GM04503 (cell line): ENCODE results near the gene GLYATL3.
"Not testable (repeated sequence)": the region's sequence is repeated elsewhere in the genome, so short reads cannot be mapped to it uniquely, and the experiment has no call there.

Experiments
- DNase-seq: peaks from one replicate; pipeline ENCODE4 v3.0.0-alpha.2; 2012; ENCODE audit warnings: low read depth

GLYATL3 gene

DNA sequence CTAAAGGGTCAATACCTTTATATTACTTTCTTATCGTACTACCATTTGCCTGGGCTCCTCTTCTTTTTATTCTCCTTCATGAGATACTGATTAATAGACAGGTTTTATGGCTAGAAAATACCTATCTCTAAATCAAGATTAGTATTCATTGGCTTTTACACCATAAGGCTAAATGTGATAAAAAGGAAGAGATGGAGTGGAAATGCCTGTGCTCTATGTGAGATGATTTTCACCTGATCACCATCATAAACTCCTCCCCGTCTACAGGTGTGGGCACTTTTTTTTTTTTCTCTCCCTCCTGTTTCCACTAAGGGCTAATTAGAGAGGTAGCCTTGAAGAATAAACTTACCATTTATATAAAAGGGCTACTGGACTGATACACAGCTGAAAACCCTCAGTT is at the start of gene GLYATL3:
Gene GLYATL3, plus strand, starts transcription at position 301 of the 400 bp plus-strand sequence. CDS start 12,068 bp downstream, outside the sequence.
- no peak for DNase-seq

DNA sequence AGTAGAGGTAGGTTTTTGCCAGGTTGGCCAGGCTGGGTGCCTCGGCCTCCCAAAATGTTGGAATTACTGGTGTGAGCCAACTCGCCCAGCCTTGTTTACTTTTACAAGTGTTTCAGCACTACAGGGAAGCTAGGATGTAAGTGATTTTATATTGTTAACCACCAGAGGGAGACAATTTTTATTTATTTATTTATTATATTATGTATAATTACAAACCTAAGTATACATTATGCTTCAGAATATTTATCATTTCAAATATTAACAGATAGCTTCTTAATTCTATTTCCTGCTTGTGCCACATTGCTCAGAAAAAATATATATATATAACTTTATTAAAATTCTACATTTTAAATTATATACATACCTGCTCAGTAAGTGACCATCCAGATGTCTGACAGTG is 46.5 kb upstream of the GLYATL3 start:
- DNase-seq = no peak

DNA sequence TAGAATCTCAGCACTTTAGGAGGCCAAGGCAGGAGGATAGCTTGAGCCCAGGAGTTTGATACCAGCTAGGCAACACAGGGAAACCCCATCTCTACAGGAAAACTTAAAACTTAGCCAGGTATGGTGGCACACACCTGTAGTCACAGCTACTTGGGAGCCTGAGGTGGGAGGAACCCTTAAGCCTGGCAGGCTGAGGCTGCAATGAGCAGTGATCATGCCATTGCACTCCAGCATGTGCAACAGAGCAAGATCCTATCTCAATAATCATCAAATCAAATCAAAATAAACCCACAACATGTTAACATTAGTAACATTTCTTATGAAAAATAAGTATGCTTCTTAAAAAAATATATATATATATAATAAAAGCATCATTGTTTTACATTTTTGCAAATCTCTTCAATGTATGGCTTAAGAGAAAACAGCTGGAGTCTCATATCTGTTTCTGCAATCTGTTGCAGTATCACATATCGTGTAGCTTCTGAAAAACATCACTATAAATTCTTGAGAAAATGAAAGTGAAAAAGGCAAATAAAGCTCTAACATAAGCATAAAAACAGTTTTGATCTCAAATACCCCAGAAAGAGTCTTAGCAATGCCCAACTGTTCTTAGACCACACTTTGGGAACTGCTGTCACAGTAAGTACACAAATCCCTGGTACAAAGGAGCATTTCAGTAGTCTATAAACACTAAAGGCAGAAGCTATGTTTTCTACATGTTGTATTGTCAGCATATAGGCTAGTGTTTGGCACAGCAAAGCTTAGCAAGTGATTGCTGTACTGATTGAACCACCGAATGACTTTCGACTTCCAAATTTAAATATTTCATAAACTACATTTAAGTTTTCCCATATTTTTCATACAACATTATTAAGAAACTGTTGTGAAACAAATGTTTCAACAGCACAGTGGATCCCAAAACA is 44.7 kb upstream of the GLYATL3 start:
- no peak for DNase-seq

DNA sequence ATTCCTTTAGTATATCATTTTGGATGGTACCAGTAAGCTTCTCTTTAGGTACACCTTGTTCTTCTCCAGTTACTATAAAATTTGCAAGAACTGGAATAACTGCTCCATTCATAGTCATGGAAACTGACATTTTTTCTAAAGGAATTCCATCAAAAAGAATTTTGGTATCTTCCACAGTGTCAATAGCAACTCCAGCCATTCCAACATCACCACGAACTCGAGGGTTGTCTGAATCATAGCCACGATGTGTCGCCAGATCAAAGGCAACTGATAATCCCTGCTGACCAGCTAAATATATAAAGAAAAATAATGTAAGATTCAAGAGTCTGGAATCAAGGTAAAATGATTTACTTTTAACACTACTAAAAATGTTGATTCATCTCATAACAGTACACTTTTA is 42.0 kb upstream of the GLYATL3 start:
- DNase-seq = no peak

DNA sequence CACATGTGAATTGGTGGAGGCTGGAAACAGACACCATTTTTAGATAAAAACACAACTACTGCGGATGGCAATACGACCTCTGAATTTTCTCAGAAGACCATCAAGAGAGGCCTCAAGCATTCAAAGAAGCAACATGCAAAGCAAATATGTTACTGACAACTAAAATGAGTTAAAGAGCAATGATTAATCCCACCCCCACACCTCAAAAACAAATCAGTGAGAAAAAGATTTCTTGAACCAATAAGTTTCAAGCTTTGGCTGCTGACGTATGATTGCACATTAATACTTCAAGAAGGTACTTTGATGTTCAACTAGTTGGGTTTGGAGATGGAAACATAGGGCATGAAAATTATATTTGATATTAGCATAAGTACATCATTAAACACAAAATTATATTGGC is 37.7 kb upstream of the GLYATL3 start:
- DNase-seq = no peak

DNA sequence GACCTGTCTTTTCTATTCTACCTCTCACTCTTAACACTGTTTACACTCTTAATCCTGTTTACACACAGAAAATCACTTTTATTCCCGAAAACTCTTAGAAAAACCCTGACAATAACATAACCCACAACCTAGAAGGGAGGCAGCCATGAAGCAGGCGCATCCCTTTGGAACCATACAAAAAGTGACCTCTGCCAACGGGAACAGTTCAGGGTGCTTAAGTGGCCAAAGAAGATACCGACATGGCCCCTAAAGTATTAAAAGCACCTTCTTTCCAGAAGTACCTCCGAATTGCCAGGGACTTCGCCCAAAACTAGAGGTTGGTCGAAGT is 37.2 kb upstream of the GLYATL3 start:
- no peak for DNase-seq

DNA sequence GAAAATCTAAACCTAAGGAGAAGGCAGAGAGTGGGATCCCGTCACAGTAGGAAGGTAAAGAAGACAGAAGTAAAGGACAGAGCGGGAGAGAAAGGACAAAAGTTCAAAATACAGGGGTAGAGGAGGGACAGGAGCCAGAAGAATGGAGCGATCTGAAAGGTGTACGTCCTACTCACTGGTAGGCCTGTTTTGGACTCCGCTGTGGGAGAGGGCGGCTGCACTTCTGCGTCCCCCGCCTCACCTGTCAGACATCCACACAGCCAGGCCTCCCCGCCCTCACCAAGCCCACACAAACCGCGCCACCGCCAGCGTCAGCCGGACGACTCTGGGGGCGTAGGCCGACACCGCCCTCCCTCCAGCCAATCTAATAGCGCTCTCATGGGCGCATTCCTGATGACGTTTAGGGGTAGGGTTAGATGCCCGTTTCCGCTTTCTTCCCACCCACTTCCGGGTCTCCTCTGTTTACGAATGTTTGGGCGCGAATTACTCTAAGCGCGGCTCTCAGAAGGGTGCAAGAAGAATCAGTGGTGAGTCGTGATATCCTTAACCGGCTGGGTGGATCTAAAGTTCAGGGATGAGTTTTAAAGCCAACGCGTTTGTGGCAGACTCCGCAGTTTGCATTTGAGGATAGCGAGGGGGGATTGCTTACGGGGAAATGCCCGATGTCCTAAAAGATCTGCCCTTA is 36.7 kb upstream of the GLYATL3 start, which contains the start of the genes CENPQ and MMUT:
Gene CENPQ, plus strand, starts transcription at position 444 of the 685 bp plus-strand sequence. CDS start 6,807 bp downstream, outside the sequence.
Gene MMUT, minus strand, starts transcription at position 327 of the 685 bp plus-strand sequence. CDS start 3,787 bp downstream, outside the sequence.
- peak; percentile 78 for DNase-seq

DNA sequence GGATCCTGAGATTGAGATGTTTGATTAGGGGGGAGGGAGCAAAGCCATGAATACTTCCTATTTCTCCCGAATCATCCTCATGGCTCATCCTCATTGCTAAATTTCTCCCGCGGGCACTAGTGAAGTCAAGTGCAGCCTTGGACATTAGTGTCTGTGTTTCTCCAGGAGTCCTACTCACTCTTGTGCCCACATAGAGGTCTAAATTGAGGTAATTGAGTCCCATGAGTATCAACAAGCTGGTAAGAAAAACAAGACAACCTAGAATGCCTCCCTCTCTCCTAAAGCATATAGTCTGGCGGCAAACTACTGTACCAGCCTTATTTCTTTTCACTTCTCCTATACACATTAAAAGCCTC is 36.1 kb upstream of the GLYATL3 start:
- DNase-seq = no peak

DNA sequence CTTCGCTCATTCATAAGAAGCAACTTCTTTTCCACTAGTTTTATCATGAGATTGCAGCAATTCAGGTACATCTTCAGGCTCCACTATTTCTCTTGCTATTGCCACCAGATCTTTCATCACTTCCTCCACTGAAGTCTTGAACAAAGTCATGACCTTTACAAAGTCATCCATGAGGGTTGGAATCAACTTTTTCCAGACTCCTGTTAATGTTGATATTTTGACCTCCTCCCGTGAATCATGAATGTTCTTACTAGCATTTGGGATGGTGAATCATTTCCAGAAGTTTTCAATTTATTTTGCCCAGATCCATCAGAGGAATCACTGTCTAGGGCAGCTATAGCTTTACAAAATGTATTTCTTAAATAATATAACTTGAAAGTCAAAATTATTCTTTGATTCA is 35.0 kb upstream of the GLYATL3 start:
- DNase-seq = no peak

DNA sequence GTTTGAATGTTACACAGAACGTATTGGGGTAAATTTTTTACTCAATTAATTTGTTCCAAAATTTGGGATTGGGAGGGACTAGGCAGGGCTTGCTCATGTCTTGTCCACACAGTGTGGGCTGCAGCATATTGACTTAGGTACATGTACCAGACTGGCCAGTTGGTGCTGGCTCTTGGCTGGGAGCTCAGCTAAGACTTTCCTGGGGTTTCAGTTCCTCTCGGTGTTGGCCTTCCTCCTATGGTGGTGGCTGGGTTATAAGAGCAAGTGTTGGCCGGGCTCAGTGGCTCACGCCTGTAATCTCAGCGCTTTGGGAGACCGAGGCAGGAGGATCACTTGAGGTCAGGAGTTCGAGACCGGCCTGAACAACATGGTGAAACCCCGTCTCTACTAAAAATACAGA is 31.7 kb upstream of the GLYATL3 start:
- no peak for DNase-seq

DNA sequence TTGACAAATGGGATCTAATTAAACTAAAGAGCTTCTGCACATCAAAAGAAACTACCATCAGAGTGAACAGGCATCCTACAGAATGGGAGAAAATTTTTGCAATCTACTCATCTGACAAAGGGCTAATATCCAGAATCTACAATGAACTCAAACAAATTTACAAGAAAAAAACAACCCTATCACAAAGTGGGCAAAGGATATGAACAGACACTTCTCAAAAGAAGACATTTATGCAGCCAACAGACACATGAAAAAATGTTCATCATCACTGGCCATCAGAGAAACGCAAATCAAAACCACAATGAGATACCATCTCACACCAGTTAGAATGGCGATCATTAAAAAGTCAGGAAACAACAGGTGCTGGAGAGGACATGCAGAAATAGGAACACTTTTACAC is 23.2 kb upstream of the GLYATL3 start:
- DNase-seq = not testable (repeated sequence)

DNA sequence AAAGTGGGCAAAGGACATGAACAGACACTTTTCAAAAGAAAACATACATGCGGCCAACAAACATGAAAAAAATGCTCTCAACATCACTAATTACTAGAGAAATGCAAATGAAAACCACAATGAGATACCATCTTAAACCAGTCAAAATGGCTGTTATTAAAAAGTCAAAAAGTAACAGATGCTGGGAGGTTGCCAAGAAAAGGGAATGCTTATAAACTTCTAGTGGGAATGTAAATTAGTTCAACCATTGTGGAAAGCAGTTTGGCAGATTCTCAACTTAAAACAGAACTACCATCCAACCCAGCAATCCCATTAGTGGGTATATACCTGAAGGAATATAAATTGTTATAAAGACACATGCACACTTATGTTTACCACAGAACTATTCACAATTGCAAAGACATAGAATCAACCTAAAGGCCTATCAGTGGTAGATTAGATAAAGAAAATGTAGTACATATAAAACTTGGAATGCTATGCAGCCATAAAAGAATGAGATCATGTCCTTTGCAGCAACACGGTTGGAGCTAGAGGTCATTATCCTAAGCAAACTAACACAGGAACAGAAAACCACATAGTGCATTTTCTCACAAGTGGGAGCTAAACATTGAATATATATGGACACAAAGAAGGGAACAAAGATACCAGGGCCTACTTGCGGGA is 20.3 kb upstream of the GLYATL3 start:
- no peak for DNase-seq

DNA sequence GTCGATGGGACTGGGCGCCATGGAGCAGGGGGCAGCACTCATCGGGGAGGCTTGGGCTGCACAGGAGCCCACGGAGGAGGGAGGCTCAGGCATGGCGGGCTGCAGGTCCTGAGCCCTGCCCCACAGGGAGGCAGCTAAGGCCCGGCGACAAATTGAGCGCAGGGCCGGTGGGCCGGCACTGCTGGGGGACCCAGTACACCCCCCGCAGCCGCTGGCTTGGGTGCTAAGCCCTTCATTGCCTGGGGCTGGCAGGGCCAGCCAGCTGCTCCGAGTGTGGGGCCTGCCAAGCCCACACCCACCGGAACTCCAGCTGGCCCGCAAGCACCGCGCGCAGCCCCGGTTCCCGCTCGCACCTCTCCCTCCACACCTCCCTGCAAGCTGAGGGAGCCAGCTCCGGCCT is 17.9 kb upstream of the GLYATL3 start:
- not testable (repeated sequence) for DNase-seq

DNA sequence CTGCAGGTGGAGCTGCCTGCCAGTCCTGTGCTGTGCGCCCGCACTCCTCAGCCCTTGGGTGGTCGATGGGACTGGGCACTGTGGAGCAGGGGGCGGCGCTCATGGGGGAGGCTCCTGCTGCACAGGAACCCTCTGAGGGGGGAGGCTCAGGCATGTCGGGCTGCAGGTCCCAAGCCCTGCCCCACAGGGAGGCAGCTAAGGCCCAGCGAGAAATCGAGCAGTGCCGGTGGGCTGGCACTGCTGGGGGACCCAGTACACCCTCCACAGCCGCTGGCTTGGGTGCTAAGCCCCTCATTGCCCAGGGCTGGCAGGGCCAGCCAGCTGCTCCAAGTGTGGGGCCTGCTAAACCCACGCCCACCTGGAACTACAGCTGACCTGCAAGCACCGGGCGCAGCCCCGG is 16.3 kb upstream of the GLYATL3 start:
- not testable (repeated sequence) for DNase-seq

DNA sequence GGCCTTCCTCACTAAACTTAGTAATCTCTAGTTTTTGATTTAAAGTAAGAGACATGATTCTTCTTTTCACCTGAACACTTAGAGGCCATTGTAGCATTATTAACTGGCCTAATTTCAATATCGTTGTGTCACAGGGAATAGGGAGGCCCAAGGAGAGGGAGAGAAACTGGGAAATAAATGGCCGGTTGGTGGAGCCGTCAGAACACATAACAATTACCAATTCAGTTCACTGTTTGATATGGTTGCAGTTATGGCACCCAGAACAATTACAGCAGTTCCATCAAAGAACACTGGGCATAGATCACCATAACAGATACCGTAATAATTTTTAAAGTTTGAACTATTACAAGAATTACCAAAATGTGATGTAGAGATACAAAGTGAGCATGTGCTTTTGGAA is 9.1 kb upstream of the GLYATL3 start:
- DNase-seq = no peak

DNA sequence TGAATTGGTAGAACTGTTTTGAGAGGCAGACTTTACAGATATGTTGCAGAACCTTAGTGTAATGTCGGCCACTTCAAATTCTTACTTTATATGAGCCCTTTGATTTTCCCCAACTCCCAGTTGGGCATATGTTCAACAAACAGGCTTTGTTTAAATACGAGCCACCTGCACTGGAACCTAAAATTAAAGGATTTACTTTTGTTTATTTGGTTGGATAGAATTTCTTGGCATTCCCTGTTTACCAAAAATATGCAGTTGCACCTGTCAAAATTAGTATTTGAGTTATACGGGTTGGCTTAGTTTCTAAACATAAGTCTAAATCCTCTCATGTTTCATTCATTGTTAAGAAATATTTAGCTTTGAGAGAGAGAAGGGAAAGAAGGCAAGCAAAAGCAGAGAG is 2.4 kb upstream of the GLYATL3 start:
- no peak for DNase-seq

DNA sequence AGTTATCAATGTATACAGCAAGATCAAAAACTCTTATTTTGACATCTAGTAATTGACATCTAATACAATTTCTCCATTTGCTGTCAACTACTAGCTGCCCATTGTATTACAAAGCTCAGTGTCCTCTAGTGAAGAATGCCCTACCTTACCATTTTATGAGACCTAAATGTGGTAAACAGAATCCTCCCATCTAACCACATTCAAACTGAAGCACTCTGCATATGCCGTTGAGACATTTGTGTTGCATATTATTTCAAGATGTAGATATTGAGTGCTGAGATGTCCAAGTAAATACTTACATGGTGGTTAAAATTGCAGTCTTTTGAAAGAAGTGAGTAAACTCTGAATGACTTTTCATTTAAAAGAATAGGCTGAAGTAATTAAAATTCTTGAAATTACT is 597 bp upstream of the GLYATL3 start:
- DNase-seq = no peak

DNA sequence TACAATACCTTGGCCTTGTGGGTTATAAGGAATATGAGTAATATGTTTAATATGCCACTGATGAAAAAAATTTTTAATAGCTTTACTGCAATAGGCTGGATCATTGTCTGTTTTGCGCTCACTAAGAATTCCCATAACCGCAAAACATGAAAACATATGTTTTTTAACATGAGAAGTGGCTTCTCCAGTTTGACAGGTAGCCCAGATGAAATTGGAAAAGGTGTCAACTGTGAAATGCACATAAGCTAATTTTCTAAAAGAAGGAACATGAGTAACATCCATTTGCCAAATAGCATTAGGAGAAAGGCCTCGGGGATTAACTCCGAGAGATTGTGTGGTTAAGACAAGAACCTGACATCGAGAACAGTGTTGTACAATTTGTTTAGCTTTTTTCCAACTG is 4.9 kb downstream of the GLYATL3 start:
- DNase-seq = no peak

DNA sequence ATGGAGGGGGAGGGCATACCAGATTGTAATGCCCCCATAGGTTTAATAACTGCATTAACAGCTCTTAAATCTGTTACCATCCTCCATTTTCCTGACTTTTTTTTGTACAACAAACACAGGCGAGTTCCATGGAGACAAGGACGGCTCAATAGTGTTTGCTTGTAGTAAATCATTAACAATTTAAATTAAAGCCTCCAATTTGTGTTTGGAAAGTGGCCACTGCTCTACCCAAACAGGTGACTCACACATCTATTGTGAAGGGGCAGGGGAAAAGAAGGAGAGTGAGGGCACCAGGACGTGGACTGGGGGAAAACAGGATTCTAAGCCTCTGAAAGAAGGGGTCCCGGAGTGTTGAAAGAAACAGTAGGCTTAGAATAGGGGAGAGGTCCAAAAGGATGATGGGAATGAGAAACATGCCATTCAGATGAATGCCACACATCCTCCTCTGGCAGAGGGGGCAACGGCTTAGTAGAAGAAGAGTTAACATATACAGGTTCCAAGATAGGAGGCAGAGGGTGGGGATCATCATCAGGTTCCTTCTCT is 6.9 kb downstream of the GLYATL3 start:
- no peak for DNase-seq

DNA sequence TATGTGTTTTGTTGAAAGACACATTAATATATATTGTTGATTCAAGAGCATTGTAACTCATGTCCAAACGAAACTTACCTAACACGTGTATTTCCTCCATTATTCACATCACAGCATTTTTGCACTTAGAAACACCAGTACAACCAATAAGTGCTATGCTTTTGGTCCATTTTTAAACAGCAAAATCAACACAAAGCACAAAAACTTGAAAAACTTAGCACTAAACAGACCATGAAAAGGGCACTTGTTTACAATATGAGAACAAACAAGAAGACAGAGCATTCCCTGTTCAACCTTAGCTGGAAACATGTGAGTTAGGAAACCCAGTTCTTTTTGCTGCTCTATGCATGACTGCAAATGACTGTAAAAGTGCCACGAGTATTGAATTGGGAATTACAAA is 9.6 kb downstream of the GLYATL3 start:
- DNase-seq = no peak

DNA sequence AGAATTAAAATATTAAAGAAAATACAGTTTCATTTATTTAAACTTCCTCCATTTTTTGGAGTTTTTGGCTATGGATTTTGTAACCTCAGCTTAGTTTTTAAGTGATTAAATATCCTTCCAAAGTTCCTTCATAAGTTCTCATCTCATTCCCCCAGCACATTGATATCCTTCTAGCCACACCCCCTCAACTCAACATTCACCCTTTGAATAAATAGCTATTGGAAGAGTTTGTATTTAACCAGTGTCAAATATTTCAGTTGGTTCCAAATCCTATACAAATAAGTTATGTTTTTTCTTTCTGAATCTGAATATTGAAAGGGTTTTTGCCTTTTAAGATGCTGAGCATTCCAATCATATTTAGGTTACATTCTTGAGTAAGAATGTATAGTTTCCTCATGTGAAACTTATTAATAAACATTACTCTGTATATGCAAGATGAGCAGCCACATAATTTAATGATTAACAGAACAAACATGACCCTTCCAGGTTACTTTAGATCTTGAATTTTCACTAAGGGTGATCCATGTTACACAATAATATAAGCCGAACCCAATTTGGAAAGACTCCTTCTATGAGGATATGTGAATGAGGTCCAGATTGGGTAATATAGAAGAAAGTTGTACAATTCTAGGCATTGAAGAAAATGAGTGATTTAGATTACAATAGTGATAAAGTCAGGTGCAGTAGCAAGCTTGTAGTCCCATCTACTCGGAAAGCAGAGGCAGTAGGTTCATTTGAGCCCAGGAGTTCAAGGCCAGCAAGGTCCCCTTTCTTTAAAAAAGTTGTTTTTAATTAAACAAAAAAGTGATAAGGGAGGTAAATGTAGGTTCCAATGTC is 13.6 kb downstream of the GLYATL3 start:
- DNase-seq = no peak
